ENCODE data around the gene IKZF2. TPM values are rescaled to one million over a fixed set of nuclear protein-coding genes. Genes with fewer than 3 reads are reported as not detected.

The IKZF2 gene
- total RNA-seq, 2 experiments from 2014 or later: 18.7 to 20.6 TPM

GRCh38 chr2:213079756-213080155 is 71.7 kb downstream of the IKZF2 start:
- H3K27me3 Mint-ChIP-seq: peaks cover 7% of the 10 kb centered on the region
- POLR2A ChIA-PET: no interaction called here
- no peak overlapping the region for H3K27ac Mint-ChIP-seq
- peaks cover 10% of the 10 kb centered on the region for H3K4me1 Mint-ChIP-seq
- peaks cover 17% of the 10 kb centered on the region for H3K36me3 Mint-ChIP-seq
- H3K4me3 Mint-ChIP-seq: no peak overlapping the region
- peaks cover 3% of the 10 kb centered on the region for H3K9me3 Mint-ChIP-seq
- DNase-seq: no peak
- no peak for ATAC-seq (ENCODE audit: low read depth)

DNA sequence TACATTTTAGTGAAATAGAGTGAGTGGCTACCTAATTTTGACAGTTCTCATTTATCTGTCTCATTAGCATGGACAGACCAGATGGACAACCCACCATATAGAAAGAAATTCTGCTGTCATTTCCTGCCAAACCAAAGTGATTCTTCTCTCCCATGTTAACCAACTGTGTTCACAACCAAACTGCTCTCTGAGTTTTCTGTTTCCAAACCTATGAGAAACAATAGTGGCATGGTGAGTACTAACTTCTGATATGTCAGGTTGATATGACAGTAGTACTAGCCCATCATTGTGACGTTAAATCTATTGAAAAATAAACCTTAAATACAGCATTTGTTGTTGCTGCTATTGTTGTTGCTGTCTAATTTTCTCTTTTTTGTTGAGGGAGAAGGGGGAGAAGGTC is 72.7 kb downstream of the IKZF2 start:
- Mint-ChIP-seq H3K36me3 (peaks cover 14% of the 10 kb centered on the region), H3K4me1 (peaks cover 10% of the 10 kb centered on the region), H3K27ac (no peak overlapping the region), H3K9me3 (peaks cover 3% of the 10 kb centered on the region), H3K4me3 (no peak overlapping the region), H3K27me3 (peaks cover 7% of the 10 kb centered on the region)
- ATAC-seq (ENCODE audit: low read depth) (no peak), DNase-seq (no peak)
- POLR2A ChIA-PET: no interaction called here

- Mint-ChIP-seq H3K27me3 (peaks cover 12% of the 10 kb centered on the region), H3K4me1 (peaks cover 15% of the 10 kb centered on the region), H3K36me3 (peaks cover 2% of the 10 kb centered on the region), H3K27ac (no peak overlapping the region), H3K4me3 (no peak overlapping the region), H3K9me3 (no peaks in the 10 kb centered on the region)
- DNase-seq (no peak), ATAC-seq (ENCODE audit: low read depth) (no peak)
- POLR2A ChIA-PET: no interaction called here
Measured at GRCh38 chr2:213069531-213069930, 81.9 kb downstream of the IKZF2 start.

DNA sequence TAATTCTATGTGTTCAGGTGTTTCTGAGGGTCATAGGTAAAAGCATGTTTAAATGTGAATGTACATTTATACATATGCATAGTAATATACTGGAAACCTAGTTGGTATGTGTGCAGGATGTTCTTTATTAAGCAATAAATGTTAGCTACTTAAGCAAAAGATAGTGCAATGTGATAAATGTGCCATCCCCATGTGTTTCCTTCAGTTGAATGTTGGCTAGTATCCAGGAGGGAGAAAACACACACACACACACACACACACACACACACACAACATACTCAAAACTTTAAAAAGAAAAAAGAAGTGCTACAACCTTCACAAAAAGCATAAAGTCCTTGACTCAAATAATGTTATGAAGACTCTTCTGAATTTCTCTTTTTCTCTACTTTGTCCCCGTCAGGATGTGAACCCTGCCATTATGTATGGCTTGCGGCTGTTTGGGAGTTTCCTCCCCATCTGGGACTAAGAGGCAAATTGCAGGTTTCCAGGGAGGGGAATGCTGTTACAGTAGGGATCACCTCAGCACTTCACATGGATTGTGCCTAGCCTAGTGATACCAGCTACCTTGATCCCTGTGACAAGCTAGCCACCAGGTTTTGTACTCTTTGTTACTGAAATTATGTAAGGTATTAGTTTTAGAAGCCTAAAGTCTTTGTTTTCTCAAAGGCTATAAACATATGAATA is 82.6 kb downstream of the IKZF2 start:
- POLR2A ChIA-PET: no interaction called here
- H3K4me3 Mint-ChIP-seq: no peak overlapping the region
- DNase-seq (no peak), ATAC-seq (ENCODE audit: low read depth) (no peak)
- no peak overlapping the region for H3K27ac Mint-ChIP-seq
- H3K27me3 Mint-ChIP-seq: peaks cover 12% of the 10 kb centered on the region
- peaks cover 21% of the 10 kb centered on the region for H3K4me1 Mint-ChIP-seq
- peaks cover 2% of the 10 kb centered on the region for H3K36me3 Mint-ChIP-seq
- H3K9me3 Mint-ChIP-seq: no peaks in the 10 kb centered on the region

DNA sequence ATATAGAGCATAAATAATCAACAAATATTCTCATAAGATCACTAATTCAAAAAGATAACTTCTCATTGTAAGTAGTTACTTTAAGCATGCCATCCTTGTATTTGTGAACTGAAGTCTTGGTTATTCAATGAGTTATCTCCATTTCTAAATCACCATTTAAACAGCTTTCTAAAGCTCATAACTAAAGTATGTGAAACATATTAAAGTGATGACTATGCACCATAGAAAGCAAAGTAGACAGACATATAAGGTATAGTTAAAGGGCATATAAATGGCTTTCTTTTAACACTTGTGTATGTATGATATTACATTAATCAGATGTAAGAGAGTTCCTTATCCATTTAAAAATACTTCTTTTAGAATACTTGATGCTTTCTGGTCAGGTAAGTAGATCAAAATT is 83.5 kb downstream of the IKZF2 start:
- H3K4me1 Mint-ChIP-seq: peaks cover 25% of the 10 kb centered on the region
- H3K27ac Mint-ChIP-seq: no peak overlapping the region
- peaks cover 2% of the 10 kb centered on the region for H3K36me3 Mint-ChIP-seq
- ATAC-seq (ENCODE audit: low read depth) (no peak), DNase-seq (no peak)
- peaks cover 12% of the 10 kb centered on the region for H3K27me3 Mint-ChIP-seq
- POLR2A ChIA-PET: no interaction called here
- H3K9me3 Mint-ChIP-seq: no peaks in the 10 kb centered on the region
- no peak overlapping the region for H3K4me3 Mint-ChIP-seq

DNA sequence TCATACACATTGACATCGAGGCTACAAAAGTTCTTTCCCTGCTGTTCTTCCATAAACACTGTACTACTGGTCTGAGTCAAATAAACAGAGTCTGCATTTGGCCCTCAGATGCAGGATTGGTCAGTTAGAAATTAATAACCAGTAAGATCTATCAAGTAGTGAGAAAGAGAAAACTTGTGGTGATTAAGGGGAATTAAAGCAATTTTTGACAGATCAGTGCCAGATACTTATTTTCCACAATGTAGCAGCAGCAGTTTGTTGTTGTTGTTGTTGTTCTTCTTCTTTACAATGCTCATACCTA is 85.0 kb downstream of the IKZF2 start:
- H3K4me1 Mint-ChIP-seq: peaks cover 23% of the 10 kb centered on the region
- DNase-seq (no peak), ATAC-seq (ENCODE audit: low read depth) (no peak)
- H3K27ac Mint-ChIP-seq: peak overlapping the region; percentile 57
- H3K9me3 Mint-ChIP-seq: no peaks in the 10 kb centered on the region
- peak overlapping the region; percentile 76 for H3K4me3 Mint-ChIP-seq
- H3K27me3 Mint-ChIP-seq: peaks cover 6% of the 10 kb centered on the region
- POLR2A ChIA-PET: no interaction called here
- peaks cover 2% of the 10 kb centered on the region for H3K36me3 Mint-ChIP-seq

- POLR2A ChIA-PET: no interaction called here
- Mint-ChIP-seq H3K36me3 (peaks cover 2% of the 10 kb centered on the region), H3K27me3 (peaks cover 6% of the 10 kb centered on the region), H3K4me1 (peaks cover 23% of the 10 kb centered on the region), H3K9me3 (no peaks in the 10 kb centered on the region), H3K27ac (peak overlapping the region; percentile 57), H3K4me3 (peak overlapping the region; percentile 76)
- ATAC-seq (ENCODE audit: low read depth): peak; percentile 84
- DNase-seq: no peak
Measured at GRCh38 chr2:213065583-213066442, 85.6 kb downstream of the IKZF2 start.

GRCh38 chr2:213064099-213064498 is 87.3 kb downstream of the IKZF2 start:
- H3K36me3 Mint-ChIP-seq: no peaks in the 10 kb centered on the region
- no peak for ATAC-seq (ENCODE audit: low read depth)
- DNase-seq: no peak
- no peak overlapping the region for H3K4me3 Mint-ChIP-seq
- no peaks in the 10 kb centered on the region for H3K9me3 Mint-ChIP-seq
- peak overlapping the region; percentile 13 for H3K27ac Mint-ChIP-seq
- H3K27me3 Mint-ChIP-seq: peaks cover 6% of the 10 kb centered on the region
- POLR2A ChIA-PET: no interaction called here
- H3K4me1 Mint-ChIP-seq: peaks cover 19% of the 10 kb centered on the region

GRCh38 chr2:213057977-213058376 is 93.4 kb downstream of the IKZF2 start:
- Mint-ChIP-seq H3K4me1 (peaks cover 9% of the 10 kb centered on the region), H3K27ac (no peak overlapping the region), H3K4me3 (no peak overlapping the region), H3K36me3 (peaks cover 15% of the 10 kb centered on the region), H3K27me3 (no peaks in the 10 kb centered on the region), H3K9me3 (peaks cover 2% of the 10 kb centered on the region)
- POLR2A ChIA-PET: no interaction called here
- ATAC-seq (ENCODE audit: low read depth): no peak
- no peak for DNase-seq

- ATAC-seq (ENCODE audit: low read depth) (no peak), DNase-seq (no peak)
- H3K4me1 Mint-ChIP-seq: no peaks in the 10 kb centered on the region
- no peak overlapping the region for H3K4me3 Mint-ChIP-seq
- peaks cover 5% of the 10 kb centered on the region for H3K9me3 Mint-ChIP-seq
- POLR2A ChIA-PET: no interaction called here
- H3K27ac Mint-ChIP-seq: no peak overlapping the region
- H3K27me3 Mint-ChIP-seq: no peaks in the 10 kb centered on the region
- peaks cover 35% of the 10 kb centered on the region for H3K36me3 Mint-ChIP-seq
Measured at GRCh38 chr2:213046431-213046830, 105.0 kb downstream of the IKZF2 start.

GRCh38 chr2:213043566-213043965 is 107.8 kb downstream of the IKZF2 start:
- POLR2A ChIA-PET: no interaction called here
- H3K27me3 Mint-ChIP-seq: no peaks in the 10 kb centered on the region
- H3K27ac Mint-ChIP-seq: no peak overlapping the region
- H3K4me1 Mint-ChIP-seq: no peaks in the 10 kb centered on the region
- ATAC-seq (ENCODE audit: low read depth) (no peak), DNase-seq (no peak)
- H3K36me3 Mint-ChIP-seq: peaks cover 30% of the 10 kb centered on the region
- no peak overlapping the region for H3K4me3 Mint-ChIP-seq
- peaks cover 5% of the 10 kb centered on the region for H3K9me3 Mint-ChIP-seq

GRCh38 chr2:213042262-213042661 is 109.2 kb downstream of the IKZF2 start:
- H3K36me3 Mint-ChIP-seq: peaks cover 36% of the 10 kb centered on the region
- no peak for DNase-seq
- peaks cover 2% of the 10 kb centered on the region for H3K27me3 Mint-ChIP-seq
- H3K27ac Mint-ChIP-seq: no peak overlapping the region
- H3K4me1 Mint-ChIP-seq: peaks cover 5% of the 10 kb centered on the region
- H3K9me3 Mint-ChIP-seq: peaks cover 5% of the 10 kb centered on the region
- no peak overlapping the region for H3K4me3 Mint-ChIP-seq
- ATAC-seq (ENCODE audit: low read depth): no peak
- POLR2A ChIA-PET: no interaction called here

DNA sequence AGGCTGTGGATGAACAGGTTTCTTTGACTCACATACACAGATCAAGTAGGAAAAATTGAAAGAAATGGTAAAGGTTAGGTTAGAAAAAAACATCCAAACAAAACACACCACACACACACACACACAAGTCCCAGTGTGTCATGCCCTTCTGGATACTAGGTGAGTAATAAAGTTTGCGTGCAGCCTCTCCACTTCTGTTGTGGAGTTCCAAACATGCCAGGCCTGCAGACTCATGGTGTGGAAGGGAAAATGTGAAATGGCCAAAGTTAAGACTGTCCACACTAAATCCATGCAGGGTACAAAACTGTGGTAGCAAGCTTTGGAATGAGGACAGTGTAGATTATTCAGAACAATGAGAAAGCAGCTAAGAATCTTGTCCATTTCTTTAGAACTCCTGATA is 114.6 kb downstream of the IKZF2 start:
- DNase-seq (no peak), ATAC-seq (ENCODE audit: low read depth) (no peak)
- Mint-ChIP-seq H3K4me3 (no peak overlapping the region), H3K4me1 (peaks cover 17% of the 10 kb centered on the region), H3K27ac (no peak overlapping the region), H3K27me3 (peaks cover 2% of the 10 kb centered on the region), H3K36me3 (peaks cover 23% of the 10 kb centered on the region), H3K9me3 (no peaks in the 10 kb centered on the region)
- POLR2A ChIA-PET: no interaction called here

- DNase-seq (no peak), ATAC-seq (ENCODE audit: low read depth) (no peak)
- Mint-ChIP-seq H3K9me3 (no peaks in the 10 kb centered on the region), H3K36me3 (peaks cover 21% of the 10 kb centered on the region), H3K27me3 (peaks cover 2% of the 10 kb centered on the region), H3K4me1 (peaks cover 19% of the 10 kb centered on the region), H3K4me3 (peak overlapping the region; percentile 2), H3K27ac (no peak overlapping the region)
- POLR2A ChIA-PET: no interaction called here
Measured at GRCh38 chr2:213034585-213034984, 116.8 kb downstream of the IKZF2 start.

Data from activated naive CD8-positive, alpha-beta T cell treated with anti-CD3 and anti-CD28 coated beads, Interleukin-2, amount 10 ng/mL, durations not matched to agents 7 days and 5 days (primary cell).